Right atrium auricular region (tissue), 2 donors: Measurements from ENCODE around the gene GLRA2. TPM values are rescaled to one million over a fixed set of nuclear protein-coding genes. Genes with fewer than 3 reads are reported as not detected.
A peak's percentile ranks its signal among the peaks of the same experiment; 100 is the strongest.

Experiments used
- DNase-seq: peaks from one replicate; pipeline ENCODE4 v3.0.0-alpha.2; 2019; ENCODE audit warnings: low spot score
- H3K27ac ChIP-seq, 2 donors: fragments of 200-600 bp; sonication (generic); 1 replicate in 1 of 2; 2 replicates in 1 of 2; pipeline ENCODE4 v1.5.1; 2016 to 2019
- H3K27me3 ChIP-seq, 2 donors: fragments of 200-600 bp; sonication (generic); one replicate each; pipeline versions ENCODE4 v1.5.1 to v1.6.0; 2017 to 2019
- H3K36me3 ChIP-seq: fragments of 200-600 bp; sonication (generic); one replicate; pipeline ENCODE4 v1.5.1; 2016
- H3K4me1 ChIP-seq, 2 donors: fragments of 200-600 bp; sonication (generic); one replicate each; pipeline versions ENCODE4 v1.5.1 to v1.6.0; 2017 to 2019
- H3K4me3 ChIP-seq, 2 donors: fragments of 200-600 bp; sonication (generic); 1 replicate in 1 of 2; 2 replicates in 1 of 2; pipeline ENCODE4 v1.5.1; 2017 to 2019; ENCODE audit warnings: mild to moderate bottlenecking in 1 of 2, moderate library complexity in 1 of 2
- H3K9me3 ChIP-seq, 2 donors: fragments of 200-600 bp; sonication (generic); one replicate each; pipeline ENCODE4 v1.5.1; 2019
- CTCF ChIP-seq, 2 donors: fragments of 200-600 bp; sonication (generic); IDR thresholded peaks; one replicate each; pipeline ENCODE4 v1.5.1; 2019; ENCODE audit warnings: antibody characterized with exemption in 2 of 2
- total RNA-seq, 2 donors: library from RNA; depleted of rRNA; stranded (reverse); fragments of >200 nt; gene quantifications; one replicate each; pipeline ENCODE4 v1.1.0, GENCODE V29; 2016

GLRA2 gene
- total RNA-seq, 2 donors from 2014 or later = not detected

GRCh38 chrX:14694611-14695010 lies 165.3 kb downstream of the GLRA2 start:
- TF ChIP-seq CTCF (IDR thresholded peaks at IDR 0.05) = no peak
- no peaks in the 10 kb centered on the region for H3K4me1 ChIP-seq
- DNase-seq = no peak

GRCh38 chrX:14697451-14697850 lies 168.1 kb downstream of the GLRA2 start:
- TF ChIP-seq CTCF (IDR thresholded peaks at IDR 0.05) = peak in 1 of 2 donors; percentile 39

More at GRCh38 chrX:14694611-14695010, 165.3 kb downstream of the GLRA2 start:
- Histone ChIP-seq H3K27ac (no peak overlapping the region), H3K27me3 (no peaks in the 10 kb centered on the region), H3K36me3 (no peaks in the 10 kb centered on the region), H3K4me3 (no peak overlapping the region), H3K9me3 (no peaks in the 10 kb centered on the region)

GRCh38 chrX:14698790-14699189 lies 169.5 kb downstream of the GLRA2 start:
- DNase-seq = no peak
- Histone ChIP-seq H3K9me3 (no peaks in the 10 kb centered on the region), H3K4me1 (no peaks in the 10 kb centered on the region), H3K36me3 (no peaks in the 10 kb centered on the region), H3K27ac (no peak overlapping the region), H3K4me3 (no peak overlapping the region), H3K27me3 (no peaks in the 10 kb centered on the region)
- TF ChIP-seq CTCF (IDR thresholded peaks at IDR 0.05) = no peak

More at GRCh38 chrX:14697451-14697850, 168.1 kb downstream of the GLRA2 start:
- Histone ChIP-seq H3K27ac (no peak overlapping the region), H3K4me3 (no peak overlapping the region), H3K36me3 (no peaks in the 10 kb centered on the region), H3K27me3 (no peaks in the 10 kb centered on the region), H3K9me3 (no peaks in the 10 kb centered on the region), H3K4me1 (no peaks in the 10 kb centered on the region)
- no peak for DNase-seq

GRCh38 chrX:14700982-14701381 lies 171.6 kb downstream of the GLRA2 start:
- H3K36me3 ChIP-seq = no peaks in the 10 kb centered on the region
- no peak overlapping the region for H3K27ac ChIP-seq
- H3K9me3 ChIP-seq = no peaks in the 10 kb centered on the region
- no peak for DNase-seq
- no peaks in the 10 kb centered on the region for H3K27me3 ChIP-seq
- no peaks in the 10 kb centered on the region for H3K4me1 ChIP-seq
- no peak overlapping the region for H3K4me3 ChIP-seq
- no peak for TF ChIP-seq CTCF (IDR thresholded peaks at IDR 0.05)

GRCh38 chrX:14702145-14702544 lies 172.8 kb downstream of the GLRA2 start:
- H3K4me1 ChIP-seq = no peaks in the 10 kb centered on the region
- DNase-seq = no peak
- H3K36me3 ChIP-seq = no peaks in the 10 kb centered on the region
- TF ChIP-seq CTCF (IDR thresholded peaks at IDR 0.05) = no peak
- no peak overlapping the region for H3K4me3 ChIP-seq
- H3K27ac ChIP-seq = no peak overlapping the region
- H3K27me3 ChIP-seq = no peaks in the 10 kb centered on the region
- H3K9me3 ChIP-seq = no peaks in the 10 kb centered on the region

GRCh38 chrX:14712096-14712495 lies 182.8 kb downstream of the GLRA2 start:
- TF ChIP-seq CTCF (IDR thresholded peaks at IDR 0.05) = no peak
- H3K36me3 ChIP-seq = no peaks in the 10 kb centered on the region
- H3K4me1 ChIP-seq = no peaks in the 10 kb centered on the region
- no peaks in the 10 kb centered on the region for H3K9me3 ChIP-seq
- H3K27me3 ChIP-seq = no peaks in the 10 kb centered on the region
- DNase-seq = no peak
- H3K27ac ChIP-seq = no peak overlapping the region
- H3K4me3 ChIP-seq = no peak overlapping the region
